ENCODE measurements around the gene GALNTL6.

Gene GALNTL6

GRCh38 chr4:171889681-171890080, 76.5 kb downstream of the GALNTL6 start:
- no peak for DNase-seq

GRCh38 chr4:171891038-171891437, 77.8 kb downstream of the GALNTL6 start:
- no peak for DNase-seq

GRCh38 chr4:171896426-171896825, 83.2 kb downstream of the GALNTL6 start:
- DNase-seq, result no peak

GRCh38 chr4:171919314-171919713, 106.1 kb downstream of the GALNTL6 start:
- DNase-seq, result no peak

GRCh38 chr4:171920901-171921300, 107.7 kb downstream of the GALNTL6 start:
- DNase-seq, result no peak

GRCh38 chr4:171924746-171925376, 111.7 kb downstream of the GALNTL6 start:
- DNase-seq, result no peak

- no peak for DNase-seq
These were observed 115.1 kb downstream of the GALNTL6 start for GRCh38 chr4:171928336-171928735.

GRCh38 chr4:171929477-171929876, 116.3 kb downstream of the GALNTL6 start:
- DNase-seq, result no peak

- no peak for DNase-seq
These were observed 116.7 kb downstream of the GALNTL6 start for GRCh38 chr4:171929907-171930306.

- no peak for DNase-seq
These were observed 119.0 kb downstream of the GALNTL6 start for GRCh38 chr4:171932238-171932637.

- no peak for DNase-seq
These were observed 127.5 kb downstream of the GALNTL6 start for GRCh38 chr4:171940656-171941055.

- DNase-seq, result no peak
These were observed 134.2 kb downstream of the GALNTL6 start for GRCh38 chr4:171947400-171947799.

GRCh38 chr4:171948038-171948437, 134.8 kb downstream of the GALNTL6 start:
- DNase-seq, result no peak

GRCh38 chr4:171954650-171955049, 141.4 kb downstream of the GALNTL6 start:
- no peak for DNase-seq

- no peak for DNase-seq
These were observed 143.5 kb downstream of the GALNTL6 start for GRCh38 chr4:171956678-171957077.

GRCh38 chr4:171962110-171962509, 148.9 kb downstream of the GALNTL6 start:
- DNase-seq, result no peak

- no peak for DNase-seq
These were observed 153.2 kb downstream of the GALNTL6 start for GRCh38 chr4:171966356-171966755.

- DNase-seq, result no peak
These were observed 165.0 kb downstream of the GALNTL6 start for GRCh38 chr4:171978216-171978615.

- no peak for DNase-seq
These were observed 166.3 kb downstream of the GALNTL6 start for GRCh38 chr4:171979461-171979860.

GRCh38 chr4:171981185-171981584, 168.0 kb downstream of the GALNTL6 start:
- no peak for DNase-seq

GRCh38 chr4:171983935-171984805, 171.0 kb downstream of the GALNTL6 start:
- no peak for DNase-seq

GRCh38 chr4:171985129-171985528, 171.9 kb downstream of the GALNTL6 start:
- no peak for DNase-seq

GRCh38 chr4:171993247-171993646, 180.0 kb downstream of the GALNTL6 start:
- DNase-seq, result no peak

GRCh38 chr4:172007889-172008288, 194.7 kb downstream of the GALNTL6 start:
- no peak for DNase-seq
